ENCODE measurements around the gene CLNK. TPM values are rescaled to one million over a fixed set of nuclear protein-coding genes. Genes with fewer than 3 reads are reported as not detected.

The CLNK gene
- total and polyA plus RNA-seq, 2 of the 8 experiments (the other 6 are each of a cell fraction or from before 2014, with no cell fraction given), result not detected

- Histone ChIP-seq H3K23ac (ENCODE audit: insufficient read length) (no peak overlapping the region), H3K79me1 (ENCODE audit: low read depth, low read length) (no peaks in the 10 kb centered on the region), H2AFZ (ENCODE audit: low read length) (peak overlapping the region; percentile 86; the same call in 1 of the 2 replicates), H3K27me3 (replicated peaks in 1 of 4; ENCODE audit: control insufficient read depth in 3 of 4, extremely low read depth in 1 of 4, insufficient read depth in 3 of 4, low read length in 3 of 4) (no peaks in the 10 kb centered on the region), H2BK12ac (ENCODE audit: low read depth, low read length) (no peak overlapping the region), H3K27ac (ENCODE audit: low read depth, low read length) (no peak overlapping the region), H4K8ac (ENCODE audit: extremely low read depth, insufficient read depth, low read length) (no peak overlapping the region), H4K5ac (ENCODE audit: insufficient read length, low read depth, low read length) (no peak overlapping the region), H3K4me2 (ENCODE audit: insufficient read depth in 1 of 2, low read depth in 2 of 2, low read length in 2 of 2) (no peak overlapping the region), H3K56ac (replicated peaks; ENCODE audit: insufficient read length, low read depth, low read length) (no peak overlapping the region), H3K79me2 (ENCODE audit: control insufficient read depth in 1 of 2, insufficient read depth in 2 of 2, low read length in 2 of 2) (no peaks in the 10 kb centered on the region), H3K23me2 (ENCODE audit: low read depth, low read length) (no peaks in the 10 kb centered on the region), H4K20me1 (replicated peaks in 1 of 2; ENCODE audit: control insufficient read depth in 1 of 2, insufficient read depth in 2 of 2, low read length in 2 of 2) (no peaks in the 10 kb centered on the region), H3K14ac (ENCODE audit: insufficient read length) (no peak overlapping the region), H3K4me3 (ENCODE audit: extremely low read depth in 1 of 4, insufficient read depth in 2 of 4, low read depth in 3 of 4, low read length in 4 of 4) (no peak overlapping the region), H3K18ac (ENCODE audit: extremely low read depth, low read length) (no peak overlapping the region), H3K4me1 (replicated peaks in 1 of 4; ENCODE audit: control insufficient read depth in 3 of 4, insufficient read depth in 4 of 4, low read length in 3 of 4) (peaks cover 0 to 4% (median 0%) of the 10 kb centered on the region in 4 experiments; a peak in 2 of 7 replicates), H2AK5ac (ENCODE audit: low read depth, low read length) (no peak overlapping the region), H3K9ac (replicated peaks in 1 of 4; ENCODE audit: extremely low read depth in 1 of 4, low read depth in 3 of 4, low read length in 3 of 4) (no peak overlapping the region), H2BK120ac (replicated peaks; ENCODE audit: low read depth, low read length) (no peak overlapping the region), H3K36me3 (ENCODE audit: control insufficient read depth in 2 of 4, insufficient read depth in 4 of 4, low read length in 3 of 4) (no peaks in the 10 kb centered on the region), H3K9me3 (ENCODE audit: insufficient read depth in 2 of 2, low read depth in 1 of 2, low read length in 1 of 2) (no peaks in the 10 kb centered on the region), H2BK20ac (ENCODE audit: low read length) (no peak overlapping the region), H2BK5ac (ENCODE audit: low read depth, low read length) (no peak overlapping the region), H2BK15ac (ENCODE audit: low read length) (no peak overlapping the region), H4K91ac (replicated peaks; ENCODE audit: insufficient read length, low read length) (no peak overlapping the region), H3K4ac (replicated peaks; ENCODE audit: insufficient read length, low read depth, low read length) (no peak overlapping the region)
- CTCF ChIA-PET (ENCODE audit: partially characterized antibody), result no interaction called here
- 91% methylated on average over 5 of the region's 5 CpGs; no CpG with 5 or more reads in 1 of the 2 experiments for WGBS, 2 experiments (ENCODE audit: extremely low coverage in 1 of 2, insufficient coverage in 1 of 2, insufficient read length in 1 of 2, insufficient replicate concordance in 2 of 2, low coverage in 1 of 2, low lambda C conversion rate in 2 of 2, missing lambda C conversion rate in 1 of 2)
- POLR2A ChIA-PET (ENCODE audit: partially characterized antibody), result no interaction called here
- no peak for DNase-seq (ENCODE audit: low read depth in 1 of 2, low spot score in 2 of 2)
- FAIRE-seq, result no peak
- no peak for TF ChIP-seq ATF3 (IDR thresholded peaks at IDR 0.05; ENCODE audit: insufficient read depth, low read depth, low read length)
- TF ChIP-seq TEAD4 (IDR thresholded peaks at IDR 0.05; ENCODE audit: low read depth, low read length), result 0 out of 2 replicates have a peak, but pooled peaks have one; percentile 38
- TF ChIP-seq CTCF (IDR thresholded peaks at IDR 0.05; ENCODE audit: control extremely low read depth in 1 of 3, insufficient read depth in 1 of 3, low read depth in 1 of 3, low read length in 3 of 3), result no peak
Observed at GRCh38 chr4:10687526-10687925, 3.0 kb upstream of the CLNK start.
